GM21526 (cell line): ENCODE results near the gene DCAF7.
A peak's percentile ranks its signal among the peaks of the same experiment; 100 is the strongest.

Source experiments
- ATAC-seq: cut with Tn5 transposase; IDR thresholded peaks from one replicate; pipeline ENCODE4 v1.9.1; 2021; ENCODE audit warnings: moderate library complexity; ENCODE audit not compliant: unreplicated experiment, low FRiP score

The DCAF7 gene

DNA sequence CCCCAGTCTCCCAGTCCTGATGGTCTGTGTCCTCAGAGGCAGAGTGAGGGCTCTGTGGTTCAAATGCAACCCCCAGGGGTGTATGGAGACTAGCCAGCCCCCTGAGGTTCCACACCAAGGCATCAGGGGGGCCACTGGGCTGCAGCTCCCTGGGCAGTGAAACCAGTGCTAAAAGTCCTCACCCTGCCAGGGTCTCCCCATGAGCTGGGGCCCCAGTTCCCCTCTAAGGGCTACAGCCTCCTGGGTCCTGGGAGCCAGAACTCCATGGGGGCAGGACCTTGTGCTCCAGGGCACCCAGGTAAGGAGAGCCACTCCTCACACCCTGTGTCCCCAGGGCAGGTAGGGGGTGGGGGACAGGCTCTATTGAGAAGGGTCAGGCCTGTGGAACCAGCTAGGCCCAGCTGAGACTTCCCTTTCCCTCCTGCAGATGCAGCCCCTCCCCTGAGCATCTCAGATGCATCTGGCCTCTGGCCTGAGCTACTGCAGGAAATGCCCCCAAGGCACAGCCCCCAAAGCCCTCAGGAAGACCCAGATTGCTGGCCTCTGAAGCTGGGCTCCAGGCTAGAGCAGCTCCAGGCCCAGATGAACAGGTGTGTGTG is 6.4 kb upstream of the DCAF7 start:
- ATAC-seq, result no peak

DNA sequence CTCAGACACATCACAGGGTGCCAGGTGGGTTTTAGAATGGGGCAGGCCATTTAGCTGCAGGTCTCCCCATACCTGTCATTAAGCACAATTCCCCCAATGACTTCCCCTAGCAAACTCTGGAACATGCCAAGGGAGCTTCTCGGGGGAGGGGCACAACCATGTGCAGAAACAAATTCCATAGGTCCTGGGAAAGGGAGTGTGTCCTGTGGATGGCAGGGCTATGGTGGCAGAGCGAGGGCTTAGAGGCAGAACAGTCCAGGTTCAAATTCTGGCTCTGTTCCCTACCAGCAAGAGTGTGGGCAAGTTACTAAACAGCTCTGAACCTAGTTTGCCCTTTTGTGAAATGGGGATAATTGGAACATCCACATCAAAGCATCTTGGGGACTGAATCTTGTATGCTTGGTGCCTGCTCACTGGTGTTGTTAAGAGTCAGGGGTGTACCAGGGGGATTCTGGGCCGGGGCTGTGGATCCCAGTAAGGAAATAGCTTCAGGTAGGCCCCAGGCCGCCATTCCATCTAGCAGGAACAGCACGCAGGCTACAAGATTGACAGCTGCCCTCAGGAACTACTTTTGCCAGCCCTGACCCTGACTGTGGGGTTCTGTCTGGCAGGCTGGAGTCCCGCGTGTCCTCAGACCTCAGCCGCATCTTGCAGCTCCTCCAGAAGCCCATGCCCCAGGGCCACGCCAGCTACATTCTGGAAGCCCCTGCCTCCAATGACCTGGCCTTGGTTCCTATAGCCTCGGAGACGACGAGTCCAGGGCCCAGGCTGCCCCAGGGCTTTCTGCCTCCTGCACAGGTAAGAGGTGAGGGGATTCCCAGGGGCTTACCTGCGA is 5.6 kb upstream of the DCAF7 start:
- ATAC-seq, result no peak

DNA sequence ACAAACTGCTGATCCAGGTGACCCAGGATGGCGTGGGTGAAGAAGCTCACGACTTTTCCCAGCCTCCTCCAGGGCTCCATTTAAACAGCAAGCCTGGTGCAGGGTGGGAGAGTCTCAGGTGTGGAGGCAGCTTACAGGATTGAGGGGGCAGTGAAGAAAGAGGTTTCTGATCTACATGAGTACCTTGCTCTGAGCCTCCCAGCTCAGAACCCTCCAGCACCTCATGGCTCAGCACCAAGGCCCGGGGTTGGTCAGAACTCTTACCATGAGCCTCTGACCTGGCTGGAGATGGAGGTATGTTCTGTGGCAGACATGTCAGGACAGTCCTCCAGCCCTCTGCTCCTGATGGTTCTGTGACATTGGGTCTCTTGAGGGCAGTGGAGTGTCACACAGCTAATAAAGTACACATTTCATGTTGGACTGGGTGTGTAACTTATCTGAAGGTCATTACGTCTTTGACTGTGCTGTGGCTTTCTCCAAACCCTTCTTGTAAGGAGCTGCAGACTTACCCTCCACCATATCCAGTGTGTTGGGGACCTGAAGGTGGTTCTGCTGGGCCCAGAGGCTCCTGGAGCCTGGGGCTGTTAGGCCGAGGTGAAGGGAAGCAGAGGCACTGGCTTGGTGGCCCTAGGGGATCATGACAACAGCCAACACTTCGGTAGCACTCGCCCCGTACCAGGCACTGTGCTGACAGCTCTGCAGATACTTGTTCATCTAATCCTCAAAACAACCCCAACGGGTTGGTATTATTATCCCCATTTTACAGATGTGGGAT is 3.8 kb upstream of the DCAF7 start:
- no peak for ATAC-seq

DNA sequence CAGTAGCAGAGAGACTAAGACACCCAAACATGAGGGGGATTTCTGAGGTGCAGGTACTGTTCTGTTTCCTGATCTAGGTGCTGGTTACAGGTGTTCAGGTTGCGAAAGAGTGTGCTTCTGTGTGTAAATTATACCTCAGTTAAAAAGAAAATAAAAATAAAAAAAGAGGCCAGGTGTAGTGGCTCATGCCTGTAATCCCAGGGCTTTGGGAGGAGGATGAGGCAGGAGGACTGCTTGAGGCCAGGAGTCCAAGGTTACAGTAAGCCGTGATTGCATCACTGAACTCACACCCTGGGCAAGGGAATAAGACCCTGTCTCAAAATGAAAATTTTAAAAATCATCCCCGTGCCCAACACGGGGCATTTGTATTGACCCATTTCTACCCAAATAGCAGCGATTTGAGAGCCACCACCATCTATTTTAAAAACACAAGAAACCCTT is 3.2 kb upstream of the DCAF7 start:
- ATAC-seq, result no peak

DNA sequence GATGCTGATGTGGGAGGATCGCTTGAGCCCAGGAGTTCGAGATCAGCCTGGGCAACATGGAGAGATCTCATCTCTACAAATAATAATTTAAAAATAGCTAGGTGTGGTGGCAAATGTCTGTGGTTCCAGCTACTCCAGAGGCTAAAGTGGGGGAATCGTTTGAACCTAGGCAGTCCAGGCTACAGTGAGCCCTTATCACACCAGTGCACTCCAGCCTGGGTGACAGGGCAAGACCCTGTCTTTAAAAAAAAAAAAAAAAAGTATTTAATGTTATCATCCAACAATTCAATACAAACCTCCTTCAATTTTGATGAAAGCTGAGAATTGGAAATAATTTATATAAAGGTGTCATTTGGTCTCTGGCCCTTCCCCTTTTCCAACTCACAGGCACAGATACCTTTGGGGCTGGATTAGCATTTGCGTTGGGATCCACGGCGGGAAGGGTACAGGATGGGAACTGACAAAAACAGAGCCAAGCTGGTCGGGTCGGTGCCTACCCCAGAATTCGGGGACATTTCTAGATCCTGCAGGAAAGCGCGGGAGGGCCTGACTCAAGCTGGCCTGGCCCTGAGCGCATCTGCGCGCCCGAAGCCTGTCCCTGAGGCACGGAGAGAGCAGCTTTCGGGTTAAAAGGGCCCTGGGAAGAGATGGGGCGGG is 860 bp upstream of the DCAF7 start:
- peak; percentile 20 for ATAC-seq

DNA sequence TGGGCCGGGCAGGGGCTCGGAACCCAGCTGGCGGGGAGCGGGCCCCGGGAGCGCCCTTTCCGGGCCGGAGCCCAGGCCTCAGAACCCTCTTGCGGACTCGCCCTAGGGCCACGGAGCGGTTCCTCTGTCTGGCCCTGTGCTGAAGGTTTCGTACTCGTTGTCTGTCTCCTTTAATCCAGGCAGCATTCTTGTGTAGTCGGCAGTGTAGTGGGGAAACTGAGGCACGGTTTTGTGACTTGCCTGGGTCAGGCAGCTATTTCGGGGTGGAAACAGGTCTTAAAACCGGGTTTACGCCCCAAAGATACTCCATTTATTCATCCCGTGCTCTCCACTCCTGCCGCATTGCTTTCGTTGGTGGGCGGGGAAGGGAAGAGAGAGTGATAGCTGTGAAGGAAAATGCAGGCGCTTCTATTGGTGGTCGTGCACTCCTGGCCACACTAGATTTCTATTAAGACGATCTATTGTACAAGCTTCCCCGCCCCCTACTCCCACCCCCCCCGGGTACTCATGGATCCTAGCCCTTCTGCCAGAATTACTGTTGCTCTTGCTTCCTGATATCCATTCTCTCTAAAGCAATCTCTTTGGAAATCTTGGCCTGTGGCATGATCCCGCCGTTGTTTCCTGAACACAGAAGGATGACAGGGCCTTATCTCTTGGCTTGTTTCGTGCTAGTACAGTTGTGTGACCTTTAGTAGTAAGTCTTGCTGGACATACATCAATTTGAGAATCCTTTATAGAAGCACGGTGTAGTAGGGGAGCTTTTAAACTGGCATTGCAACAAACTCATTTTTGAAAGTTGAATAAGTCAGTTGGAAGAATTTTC is 751 bp downstream of the DCAF7 start:
- ATAC-seq, result no peak

DNA sequence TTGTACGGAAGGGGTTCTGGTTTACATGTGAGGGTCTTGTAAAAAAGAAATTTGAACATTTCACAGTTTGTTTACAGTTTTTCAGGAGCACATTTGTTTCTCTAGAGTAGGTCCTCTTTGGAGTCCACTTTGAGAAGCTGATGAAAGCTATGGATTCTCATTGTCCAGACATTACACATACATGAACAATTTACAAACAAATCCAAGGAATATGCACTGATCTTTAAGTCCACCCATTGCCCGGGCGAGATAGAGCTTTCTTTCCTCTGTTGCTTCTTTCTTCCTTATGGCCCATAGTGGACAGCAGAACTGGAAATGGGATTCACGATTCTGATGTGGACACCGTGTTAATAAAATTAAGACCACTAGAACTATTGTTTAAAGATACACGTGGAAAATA is 1.9 kb downstream of the DCAF7 start:
- ATAC-seq, result no peak

DNA sequence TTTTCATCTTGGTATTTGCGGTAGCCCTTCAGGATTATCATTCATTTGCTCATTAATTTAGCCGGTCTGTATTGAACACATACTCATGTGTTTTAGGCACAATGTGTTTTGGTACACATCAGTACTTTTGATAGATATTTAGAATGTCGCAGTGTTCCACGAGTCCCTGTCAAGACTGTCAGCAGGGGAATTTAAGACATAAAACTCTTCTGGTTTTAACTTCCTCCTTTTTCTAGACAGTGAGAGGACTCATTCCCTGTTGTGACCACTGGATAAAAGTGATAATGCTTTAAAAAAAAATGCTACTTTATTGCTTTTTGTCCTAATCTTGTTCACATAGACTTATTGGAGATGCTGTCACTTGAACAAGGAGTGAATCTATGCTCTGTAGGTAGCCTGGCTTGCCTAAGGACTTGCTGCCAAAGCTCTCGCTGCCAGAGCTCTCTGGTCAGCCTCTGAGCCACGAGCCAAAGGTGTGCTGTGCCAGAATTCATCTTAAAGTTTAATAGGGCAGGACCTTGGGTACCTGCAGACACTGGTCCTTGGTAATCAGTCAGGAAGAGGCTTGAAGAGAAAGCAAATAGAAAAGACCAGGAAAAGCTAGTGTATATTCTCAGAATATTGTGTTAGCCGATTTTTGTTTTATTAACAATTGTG is 5.4 kb downstream of the DCAF7 start:
- ATAC-seq, result no peak

DNA sequence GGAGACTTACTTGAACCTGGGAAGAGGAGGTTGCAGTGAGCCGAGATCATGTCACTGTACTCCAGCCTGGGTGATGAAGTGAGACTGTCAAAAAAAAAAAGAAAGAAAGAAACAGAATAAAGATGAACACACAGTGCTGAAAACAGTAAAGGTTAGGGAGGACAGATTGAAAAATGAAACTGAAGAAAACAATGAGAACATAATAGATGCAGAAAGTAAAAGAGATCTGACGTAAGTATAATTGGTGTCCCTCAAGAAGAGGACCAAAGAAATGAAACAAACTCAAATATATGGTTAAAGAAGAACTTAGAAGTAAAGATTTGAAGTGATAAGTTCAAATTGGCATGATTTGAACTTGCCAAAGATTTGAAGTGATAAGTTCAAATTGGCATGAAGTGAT is 7.1 kb downstream of the DCAF7 start:
- no peak for ATAC-seq

DNA sequence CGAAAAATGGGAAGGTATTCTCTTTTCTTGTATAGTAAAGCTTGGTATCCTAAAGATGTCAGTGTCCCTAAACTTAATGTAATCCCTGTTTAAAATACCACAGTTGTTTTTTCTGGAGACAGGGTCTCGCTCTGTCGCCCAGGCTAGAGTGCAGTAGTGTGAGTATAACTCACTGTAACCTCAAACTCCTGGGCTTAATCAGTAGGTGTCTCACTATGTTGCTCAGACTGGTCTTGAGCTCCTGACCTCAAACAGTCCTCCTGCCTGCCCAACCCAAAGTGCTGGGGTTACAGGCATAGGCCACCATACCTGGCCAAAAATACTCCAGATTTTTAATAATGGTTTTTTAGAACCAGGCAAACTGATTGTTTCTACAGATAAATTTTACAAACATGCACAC is 8.2 kb downstream of the DCAF7 start:
- ATAC-seq, result no peak

DNA sequence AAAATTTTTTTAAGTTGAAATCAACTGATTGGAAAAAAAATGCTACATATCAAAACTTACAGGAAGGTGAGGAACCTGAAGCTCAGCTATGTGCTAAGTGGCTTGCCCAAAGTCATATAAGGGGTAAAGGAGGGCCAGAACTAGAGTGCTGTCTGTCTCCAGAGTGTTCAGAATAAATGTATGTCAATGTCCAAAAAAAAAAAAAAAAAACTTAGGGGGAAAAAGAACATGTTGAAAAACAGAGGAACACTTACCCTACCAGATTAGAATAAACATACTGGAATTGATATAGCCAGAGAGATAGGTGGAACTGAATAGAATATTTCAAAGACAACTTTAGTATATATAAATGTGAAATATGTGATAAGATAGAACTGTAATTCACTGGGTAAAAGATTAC is 11.5 kb downstream of the DCAF7 start:
- ATAC-seq, result no peak

DNA sequence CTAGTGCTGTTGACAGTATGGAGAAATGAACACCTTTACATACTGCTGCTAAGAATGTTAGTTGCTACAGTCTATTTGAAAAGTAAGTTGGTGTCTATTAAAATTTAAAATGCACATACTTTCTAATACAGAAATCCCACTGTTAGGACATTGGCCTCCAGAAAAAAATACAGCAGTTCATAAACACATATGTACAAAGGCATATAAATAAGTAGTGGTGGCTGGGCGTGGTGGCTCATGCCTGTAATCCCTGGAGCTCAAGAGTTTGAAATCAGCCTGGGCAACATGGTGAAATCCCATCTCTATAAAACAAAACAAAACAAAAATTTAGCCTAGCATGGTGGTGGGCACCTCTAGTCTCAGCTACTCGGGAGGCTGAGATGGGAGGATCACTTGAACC is 13.1 kb downstream of the DCAF7 start:
- ATAC-seq, result no peak

DNA sequence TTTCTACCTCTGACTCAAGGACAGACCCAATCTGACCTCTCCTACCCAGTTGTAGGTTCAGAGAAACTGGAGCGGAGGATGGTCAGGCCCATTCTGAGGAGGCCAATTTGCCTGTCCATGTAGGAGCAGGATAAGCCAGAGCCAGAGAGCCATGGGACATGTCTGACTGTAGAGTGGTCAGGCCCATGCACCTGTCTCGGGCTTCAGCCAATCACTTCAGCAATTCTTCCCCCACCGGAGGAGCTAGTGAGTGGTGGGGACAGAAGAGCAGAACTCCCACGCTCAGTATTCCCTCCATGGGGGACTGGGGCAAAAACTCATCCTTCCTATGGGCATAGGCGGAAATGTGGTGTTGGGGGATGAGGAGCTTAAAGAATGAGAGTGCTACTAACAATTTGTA is 14.3 kb downstream of the DCAF7 start:
- ATAC-seq, result no peak

DNA sequence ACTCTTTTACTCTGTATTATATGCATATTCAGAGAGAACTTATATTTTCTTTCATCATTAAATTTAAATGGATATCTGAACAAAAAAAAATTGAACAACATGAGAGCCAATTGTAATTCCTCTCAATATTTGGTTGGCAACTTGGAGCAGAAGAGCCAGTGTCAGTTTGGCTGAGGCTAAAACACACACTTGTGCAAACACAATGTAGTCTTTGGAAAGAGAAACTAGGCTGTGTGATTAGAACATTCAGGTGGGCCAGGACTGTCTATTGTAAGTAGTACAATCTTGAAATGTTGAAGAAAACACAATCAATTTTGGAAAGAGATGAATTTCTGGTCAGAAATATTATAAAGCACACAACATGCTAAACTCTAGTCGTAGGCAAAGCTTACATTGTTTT is 17.0 kb downstream of the DCAF7 start:
- ATAC-seq, result no peak

DNA sequence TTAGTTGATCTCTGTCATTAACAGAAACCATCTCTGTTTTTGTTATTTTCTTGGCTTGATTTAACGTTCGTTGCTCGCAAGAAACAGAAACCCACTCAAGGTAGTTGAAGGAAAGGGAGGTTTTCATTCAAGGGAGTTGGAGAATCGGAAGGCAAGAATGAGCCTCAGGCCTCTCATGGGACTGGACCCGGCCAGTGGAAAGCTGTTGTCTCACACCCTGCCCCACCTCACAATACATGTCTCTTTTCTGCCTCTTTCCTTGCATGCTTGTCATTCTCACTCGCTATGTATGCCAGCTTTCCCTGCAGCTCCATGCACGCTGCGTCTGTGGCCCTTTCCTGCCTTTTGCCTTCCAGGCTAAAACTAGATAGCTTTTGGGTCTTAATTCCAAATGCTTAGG is 18.3 kb downstream of the DCAF7 start:
- ATAC-seq, result no peak

DNA sequence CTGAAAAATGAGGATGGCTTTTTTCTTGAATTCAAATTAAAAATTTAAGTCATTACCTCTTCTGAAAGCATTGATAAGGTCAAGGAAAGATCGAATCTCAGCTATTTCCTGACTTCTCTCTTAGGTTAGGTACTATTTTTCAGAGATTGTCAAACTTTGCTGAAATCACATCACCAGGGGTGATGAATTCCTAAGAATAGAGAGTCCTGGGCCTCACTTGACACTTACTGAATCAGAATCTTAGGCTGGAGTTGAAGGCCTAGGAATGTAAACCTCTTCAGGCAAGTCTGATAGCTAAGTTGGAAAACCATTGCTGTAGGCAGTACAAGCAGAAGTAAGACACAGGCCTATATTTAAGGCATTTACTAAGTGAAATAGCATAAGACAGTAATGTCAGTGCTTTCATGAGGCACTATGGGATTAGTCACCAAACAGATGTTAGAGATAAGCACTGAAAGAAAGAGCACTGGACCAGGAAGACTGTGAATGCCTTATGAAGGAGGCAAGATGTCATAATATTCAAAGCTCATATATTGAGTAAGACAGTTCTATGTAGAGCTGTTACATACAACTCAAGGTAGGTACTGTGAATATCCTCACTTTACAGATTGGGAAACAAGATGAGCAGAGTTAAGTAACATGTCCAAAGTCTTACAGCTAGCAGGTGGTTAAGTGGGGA is 21.5 kb downstream of the DCAF7 start:
- ATAC-seq, result no peak

DNA sequence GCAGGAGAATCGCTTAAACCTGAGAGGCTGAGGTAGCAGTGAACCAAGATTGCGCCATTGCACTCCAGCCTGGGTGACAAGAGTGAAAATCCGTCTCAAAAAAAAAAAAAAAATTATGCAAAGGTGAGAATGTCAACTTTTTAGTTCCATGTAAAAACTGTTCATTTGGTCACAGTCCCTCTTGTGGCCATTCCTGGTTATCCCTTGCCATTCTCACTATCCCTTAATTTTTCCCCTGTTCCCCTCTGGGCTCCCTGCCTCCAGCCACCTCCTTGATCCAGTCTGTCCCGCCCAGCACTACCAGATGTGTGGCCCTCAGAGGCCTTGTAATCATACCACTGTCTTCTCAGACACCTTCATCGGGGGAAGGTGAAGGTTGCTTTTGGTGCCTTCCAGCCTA is 23.4 kb downstream of the DCAF7 start:
- ATAC-seq, result no peak

DNA sequence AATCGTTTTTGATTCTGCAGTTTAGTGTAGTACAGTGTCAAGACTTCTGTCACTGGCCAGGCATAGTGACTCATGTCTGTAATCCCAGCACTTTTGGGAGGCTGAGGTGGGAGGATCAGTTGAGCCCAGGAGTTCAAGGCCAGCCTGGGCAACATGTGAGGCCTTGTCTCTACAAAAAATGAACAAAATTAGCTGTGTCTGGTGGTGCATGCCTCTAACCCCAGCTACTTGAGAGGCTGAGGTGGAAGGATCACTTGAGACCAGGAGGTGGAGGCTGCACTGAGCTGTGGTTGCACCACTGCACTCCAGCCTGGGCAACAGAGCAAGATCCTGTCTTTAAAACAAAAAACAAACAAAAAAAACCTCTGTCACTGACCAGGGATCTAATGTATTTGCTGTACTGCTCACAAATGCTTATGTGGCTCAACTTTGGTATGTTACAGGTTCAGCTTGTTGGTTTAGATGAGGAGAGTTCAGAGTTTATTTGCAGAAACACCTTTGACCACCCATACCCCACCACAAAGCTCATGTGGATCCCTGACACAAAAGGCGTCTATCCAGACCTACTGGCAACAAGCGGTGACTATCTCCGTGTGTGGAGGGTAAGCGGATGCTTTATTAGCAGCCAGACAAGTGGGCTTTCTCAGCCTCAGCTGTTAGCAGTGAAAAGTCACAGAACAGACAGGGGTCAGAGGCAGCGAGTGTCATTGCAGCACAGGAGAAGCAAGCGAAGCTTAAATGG is 27.9 kb downstream of the DCAF7 start:
- no peak for ATAC-seq

DNA sequence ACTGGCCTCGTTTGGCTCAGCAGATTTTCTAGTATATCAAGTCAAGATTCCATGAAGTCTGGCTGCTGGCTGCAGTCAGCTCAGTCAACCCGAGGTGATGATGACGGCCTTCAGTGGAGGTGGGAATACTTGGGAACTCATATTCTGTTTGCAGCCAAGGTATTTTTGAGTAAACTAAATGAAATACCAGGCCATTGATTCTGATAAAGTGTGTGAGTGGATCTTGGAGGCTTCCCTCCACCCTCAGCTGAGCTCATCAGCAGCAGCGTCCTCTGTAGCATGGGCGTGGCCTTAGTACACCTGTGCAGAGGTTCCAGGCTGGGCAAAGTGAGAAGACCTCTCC is 28.5 kb downstream of the DCAF7 start:
- no peak for ATAC-seq
